GM23338 (cell line): ENCODE measurements around the gene TFEB. TPM values are rescaled to one million over a fixed set of nuclear protein-coding genes. Genes with fewer than 3 reads are reported as not detected.

Source experiments
- ATAC-seq: fragments of 200-7000 bp; cut with Tn5 transposase; 3 replicates; pipeline ENCODE4 v1.9.1; 2020
- DNase-seq: peaks from one replicate; pipeline ENCODE4 v3.0.0-alpha.2; 2015; ENCODE audit warnings: low spot score
- H2AFZ ChIP-seq: fragments of 200-600 bp; sonication (generic); 2 replicates; pipeline ENCODE4 v1.8.0; 2016; ENCODE audit warnings: antibody characterized with exemption, mild to moderate bottlenecking, moderate library complexity
- H3F3A ChIP-seq: fragments of 200-600 bp; sonication (generic); replicated peaks from 2 replicates; pipeline ENCODE4 v1.8.0; 2017; ENCODE audit warnings: antibody characterized with exemption, mixed run types, low read depth
- H3K27ac ChIP-seq: fragments of 200-600 bp; sonication (generic); 2 replicates; pipeline ENCODE4 v1.6.1; 2016; ENCODE audit warnings: low read depth
- H3K27me3 ChIP-seq: fragments of 200-600 bp; sonication (generic); 2 replicates; pipeline ENCODE4 v1.8.0; 2016; ENCODE audit warnings: mild to moderate bottlenecking, mixed run types, moderate library complexity; ENCODE audit not compliant: insufficient read depth
- H3K36me3 ChIP-seq: fragments of 200-600 bp; sonication (generic); 2 replicates; pipeline ENCODE4 v1.8.0; 2016; ENCODE audit warnings: mild to moderate bottlenecking; ENCODE audit not compliant: insufficient read depth
- H3K4me1 ChIP-seq: fragments of 200-600 bp; sonication (generic); 2 replicates; pipeline ENCODE4 v1.8.0; 2016; ENCODE audit warnings: mild to moderate bottlenecking, moderate library complexity; ENCODE audit not compliant: insufficient read depth
- H3K4me2 ChIP-seq: fragments of 200-600 bp; sonication (generic); 2 replicates; pipeline ENCODE4 v1.7.1; 2017; ENCODE audit warnings: mixed run types
- H3K4me3 ChIP-seq: fragments of 200-600 bp; sonication (generic); 2 replicates; pipeline ENCODE4 v1.6.1; 2016; ENCODE audit warnings: mixed run types
- H3K79me2 ChIP-seq: fragments of 200-600 bp; sonication (generic); replicated peaks from 2 replicates; pipeline ENCODE4 v1.8.0; 2017; ENCODE audit warnings: mild to moderate bottlenecking; ENCODE audit not compliant: insufficient read depth
- H3K9me2 ChIP-seq: fragments of 200-600 bp; sonication (generic); 2 replicates; pipeline ENCODE4 v1.8.0; 2017; ENCODE audit not compliant: insufficient read depth
- H4K20me1 ChIP-seq: fragments of 200-600 bp; sonication (generic); replicated peaks from 2 replicates; pipeline ENCODE4 v1.8.0; 2017; ENCODE audit warnings: mild to moderate bottlenecking; ENCODE audit not compliant: insufficient read depth
- H3K27ac Mint-ChIP-seq: 2 replicates; pipeline ENCODE4 v1.8.0; 2020; ENCODE audit warnings: inconsistent platforms, mild to moderate bottlenecking, moderate library complexity, mixed read lengths
- H3K27me3 Mint-ChIP-seq: 3 replicates; pipeline ENCODE4 v1.8.0; 2022; ENCODE audit warnings: low read depth, mild to moderate bottlenecking, moderate library complexity, mixed read lengths, inconsistent platforms; ENCODE audit not compliant: insufficient read depth, poor library complexity
- H3K36me3 Mint-ChIP-seq: 3 replicates; pipeline ENCODE4 v1.8.0; 2021; ENCODE audit warnings: low read depth, mild to moderate bottlenecking, inconsistent platforms, moderate library complexity, mixed read lengths
- H3K4me1 Mint-ChIP-seq: 3 replicates; pipeline ENCODE4 v1.8.0; 2020; ENCODE audit warnings: mild to moderate bottlenecking, inconsistent platforms, mixed read lengths
- H3K4me3 Mint-ChIP-seq: 3 replicates; pipeline ENCODE4 v1.8.0; 2021; ENCODE audit warnings: moderate library complexity, mild to moderate bottlenecking, inconsistent platforms, mixed read lengths
- H3K9me3 Mint-ChIP-seq: 3 replicates; pipeline ENCODE4 v1.8.0; 2020; ENCODE audit warnings: moderate library complexity, mild to moderate bottlenecking, inconsistent platforms, mixed read lengths
- CREB1 ChIP-seq: fragments of 250-450 bp; sonication (Bioruptor Pico); IDR thresholded peaks from 2 replicates; pipeline ENCODE4 v1.5.0; 2020; ENCODE audit warnings: low read depth, mild to moderate bottlenecking, moderate library complexity
- CTCF ChIP-seq, 2 experiments: fragments of 200-600 bp in 1 of 2; sonication (generic) in 1 of 2; conservative IDR thresholded peaks; 2 replicates each; pipeline versions ENCODE4 v1.5.1 to v1.6.1; 2016 to 2017; ENCODE audit warnings: antibody characterized with exemption in 2 of 2, low read depth in 2 of 2, mild to moderate bottlenecking in 2 of 2, moderate library complexity in 1 of 2
- ETS1 ChIP-seq: IDR thresholded peaks from 2 replicates; pipeline ENCODE4 v1.6.1; 2016; ENCODE audit warnings: antibody characterized with exemption
- EZH2 ChIP-seq: fragments of 200-600 bp; sonication (generic); IDR thresholded peaks from one replicate; pipeline ENCODE4 v1.8.0; 2017; ENCODE audit warnings: antibody characterized with exemption, mild to moderate bottlenecking, low read depth; ENCODE audit not compliant: unreplicated experiment
- EZH2phosphoT487 ChIP-seq: fragments of 200-600 bp; sonication (generic); IDR thresholded peaks from one replicate; pipeline ENCODE4 v1.8.1; 2018; ENCODE audit warnings: antibody characterized with exemption; ENCODE audit not compliant: unreplicated experiment
- JUNB ChIP-seq: IDR thresholded peaks from one replicate; pipeline ENCODE4 v1.6.1; 2016; ENCODE audit warnings: antibody characterized with exemption; ENCODE audit not compliant: unreplicated experiment
- NANOG ChIP-seq: IDR thresholded peaks from 2 replicates; pipeline ENCODE4 v1.6.1; 2016; ENCODE audit warnings: antibody characterized with exemption, borderline replicate concordance
- POLR2AphosphoS5 ChIP-seq: IDR thresholded peaks from 2 replicates; pipeline ENCODE4 v1.6.1; 2016; ENCODE audit warnings: antibody characterized with exemption, low read depth
- STAT1 ChIP-seq: IDR thresholded peaks from one replicate; pipeline ENCODE4 v1.6.1; 2016; ENCODE audit warnings: antibody characterized with exemption; ENCODE audit not compliant: unreplicated experiment
- ZNF114 ChIP-seq: fragments of 250-450 bp; sonication (Bioruptor Pico); IDR thresholded peaks from 2 replicates; pipeline ENCODE4 v1.5.0; 2020; ENCODE audit warnings: mild to moderate bottlenecking, moderate library complexity
- ZNF331 ChIP-seq: fragments of 250-450 bp; sonication (Bioruptor Pico); IDR thresholded peaks from 2 replicates; pipeline ENCODE4 v1.5.0; 2020; ENCODE audit warnings: low read depth, mild to moderate bottlenecking, moderate library complexity
- ZNF462 ChIP-seq: fragments of 250-450 bp; sonication (Bioruptor Pico); IDR thresholded peaks from 2 replicates; pipeline ENCODE4 v1.5.0; 2020; ENCODE audit warnings: mild to moderate bottlenecking, moderate library complexity
- polyA plus RNA-seq: library from polyadenylated mRNA; unstranded; fragments of >200 nt; fragmentation: Nextera tagmentation; extraction: Ambion mirVana; gene quantifications from 2 replicates; pipeline ENCODE4 v1.2.1, GENCODE V29; 2016
- total RNA-seq: library from RNA; depleted of rRNA; stranded (reverse); fragments of >200 nt; shearing (Covaris generic); gene quantifications from 2 replicates; pipeline ENCODE4 v1.2.3, GENCODE V29; 2014

The TFEB gene
- total and polyA plus RNA-seq, 2 experiments from 2014 or later: 1.3 to 4.3 TPM

GRCh38 chr6:41679696-41680095 lies 55.7 kb downstream of the TFEB start (continued):
- TF ChIP-seq CTCF (conservative IDR thresholded peaks at IDR 0.05; ENCODE audit: low read depth in 2 of 2) (no peak), EZH2phosphoT487 (no peak), ETS1 (no peak), ZNF114 (no peak), NANOG (no peak)

GRCh38 chr6:41678511-41679084 lies 56.8 kb downstream of the TFEB start:
- Histone ChIP-seq H3K27me3 (peaks cover 7% of the 10 kb centered on the region; the same call in 1 of the 2 replicates), H3K4me3 (no peak overlapping the region), H3K9me2 (no peaks in the 10 kb centered on the region), H3K36me3 (no peaks in the 10 kb centered on the region), H3K79me2 (no peaks in the 10 kb centered on the region), H3K27ac (no peak overlapping the region), H2AFZ (no peak overlapping the region), H3K4me2 (no peak overlapping the region), H3F3A (no peaks in the 10 kb centered on the region), H3K4me1 (peaks cover 28% of the 10 kb centered on the region), H4K20me1 (no peaks in the 10 kb centered on the region)
- H3K4me3 Mint-ChIP-seq: no peak overlapping the region
- H3K27ac Mint-ChIP-seq: no peak overlapping the region
- DNase-seq: no peak
- H3K4me1 Mint-ChIP-seq: peaks cover 42% of the 10 kb centered on the region
- peaks cover 21% of the 10 kb centered on the region for H3K27me3 Mint-ChIP-seq
- ATAC-seq: no peak
- H3K36me3 Mint-ChIP-seq: no peaks in the 10 kb centered on the region
- H3K9me3 Mint-ChIP-seq: no peaks in the 10 kb centered on the region
- TF ChIP-seq ZNF114 (no peak), EZH2 (no peak), CREB1 (CRISPR knock-in tag) (no peak), POLR2AphosphoS5 (no peak), JUNB (no peak), EZH2phosphoT487 (no peak), CTCF (conservative IDR thresholded peaks at IDR 0.05; ENCODE audit: low read depth in 2 of 2) (no peak), ZNF331 (no peak), ZNF462 (CRISPR knock-in tag) (no peak), ETS1 (no peak), NANOG (no peak), STAT1 (no peak)
